Hematopoietic multipotent progenitor cell treated with erythropoietin and hydrocortisone succinate and interleukin-3 and kit ligand, for 15 days (in vitro differentiated cells): ENCODE measurements around the gene FHIP1A.

Source experiments
- DNase-seq: peaks from one replicate; pipeline ENCODE4 v3.0.0-alpha.2; 2015; ENCODE audit warnings: low spot score

FHIP1A gene

GRCh38 chr4:151455212-151455611 lies 46.2 kb downstream of the FHIP1A start:
- no peak for DNase-seq

DNA sequence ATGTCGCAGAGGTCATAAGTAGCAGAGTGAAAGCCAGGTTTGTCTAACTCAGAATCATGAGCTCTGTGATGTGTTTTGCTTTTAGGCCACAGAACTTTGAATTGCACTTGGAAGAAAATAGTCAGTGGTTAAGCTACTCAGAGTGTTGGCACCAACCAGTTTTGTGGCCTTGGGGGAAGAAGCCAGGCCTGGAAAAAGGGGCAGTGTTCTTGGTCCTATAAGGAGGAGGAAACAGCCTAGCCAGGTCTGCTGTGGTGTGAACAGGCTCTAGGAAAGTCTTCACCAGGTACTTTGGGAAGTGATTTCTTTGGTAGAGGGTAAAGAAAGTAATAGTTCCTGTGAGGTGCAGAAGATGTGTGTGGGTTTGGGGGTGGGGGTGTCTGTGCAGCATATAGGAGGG lies 49.2 kb downstream of the FHIP1A start:
- no peak for DNase-seq
